HEK293T (cell line): ENCODE data around the gene ITFG2.

Experiments used
- ARNT ChIP-seq: fragments of 450-650 bp; IDR thresholded peaks from 2 replicates; pipeline ENCODE4 v1.6.1; 2017; ENCODE audit warnings: mild to moderate bottlenecking
- BHLHE40 ChIP-seq: fragments of 450-650 bp; IDR thresholded peaks from 2 replicates; pipeline ENCODE4 v1.6.1; 2016; ENCODE audit warnings: mild to moderate bottlenecking, moderate library complexity, borderline replicate concordance
- FOXM1 ChIP-seq: fragments of 450-650 bp; IDR thresholded peaks from 2 replicates; pipeline ENCODE4 v1.6.1; 2017; ENCODE audit warnings: mild to moderate bottlenecking, borderline replicate concordance
- NFRKB ChIP-seq: fragments of 450-650 bp; IDR thresholded peaks from 2 replicates; pipeline ENCODE4 v1.6.1; 2016; ENCODE audit warnings: mild to moderate bottlenecking, moderate library complexity
- SP1 ChIP-seq: fragments of 450-650 bp; IDR thresholded peaks from 2 replicates; pipeline ENCODE4 v1.6.1; 2017
- SUZ12 ChIP-seq: fragments of 450-650 bp; IDR thresholded peaks from 2 replicates; pipeline ENCODE4 v1.6.1; 2016; ENCODE audit warnings: mild to moderate bottlenecking
- TARDBP ChIP-seq: fragments of 450-650 bp; IDR thresholded peaks from 2 replicates; pipeline ENCODE4 v1.6.1; 2016
- TF ChIP-seq, protein P1 (sequence below): fragments of 450-650 bp; IDR thresholded peaks from 2 replicates; pipeline ENCODE4 v1.6.1; 2016

- TF ChIP-seq FOXM1 (no peak), NFRKB (no peak), SUZ12 (no peak), TARDBP (no peak), SP1 (no peak), ARNT (no peak), BHLHE40 (no peak)
- TF ChIP-seq, protein P1, sequence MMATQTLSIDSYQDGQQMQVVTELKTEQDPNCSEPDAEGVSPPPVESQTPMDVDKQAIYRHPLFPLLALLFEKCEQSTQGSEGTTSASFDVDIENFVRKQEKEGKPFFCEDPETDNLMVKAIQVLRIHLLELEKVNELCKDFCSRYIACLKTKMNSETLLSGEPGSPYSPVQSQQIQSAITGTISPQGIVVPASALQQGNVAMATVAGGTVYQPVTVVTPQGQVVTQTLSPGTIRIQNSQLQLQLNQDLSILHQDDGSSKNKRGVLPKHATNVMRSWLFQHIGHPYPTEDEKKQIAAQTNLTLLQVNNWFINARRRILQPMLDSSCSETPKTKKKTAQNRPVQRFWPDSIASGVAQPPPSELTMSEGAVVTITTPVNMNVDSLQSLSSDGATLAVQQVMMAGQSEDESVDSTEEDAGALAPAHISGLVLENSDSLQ: no peak
Measured at GRCh38 chr12:2803635-2804392, 8.7 kb upstream of the ITFG2 start.
